NCI-H2171 treated with DMSO at 0.1 percent for 48 hours (cell line): ENCODE measurements around the gene GTPBP3.

Experiments
- DNase-seq: peaks from one replicate; lab custom pipeline; 2025; lab: John Stamatoyannopoulos, UW

Gene GTPBP3

GRCh38 chr19:17385878-17386611, 48.7 kb downstream of the GTPBP3 start:
- peak; percentile 18 for DNase-seq

- no peak for DNase-seq
These were observed 51.9 kb downstream of the GTPBP3 start for GRCh38 chr19:17389288-17389687.

GRCh38 chr19:17389957-17390664, 52.8 kb downstream of the GTPBP3 start:
- no peak for DNase-seq

GRCh38 chr19:17390665-17391370, 53.5 kb downstream of the GTPBP3 start:
- DNase-seq = peak; percentile 86

- DNase-seq = no peak
These were observed 54.2 kb downstream of the GTPBP3 start for GRCh38 chr19:17391371-17392151.
